HCT116 (cell line): ENCODE results near the gene ZSCAN16. TPM values are rescaled to one million over a fixed set of nuclear protein-coding genes. Genes with fewer than 3 reads are reported as not detected.

Experiments used
- ATAC-seq: fragments of 200-7000 bp; cut with Tn5 transposase; 2 replicates; pipeline ENCODE4 v1.9.1; 2020; ENCODE audit warnings: mild to moderate bottlenecking, moderate library complexity
- BruUV-seq: library from RNA; stranded (reverse); fragments of 400-500 nt; replicated peaks from 2 replicates; lab custom pipeline; 2021; lab: Mats Ljungman, UMichigan
- CTCF ChIA-PET: fragments of 300-600 bp; sonication (Branson Sonifier 250); formaldehyde crosslinking; loops from one replicate; lab custom pipeline; 2021; ENCODE audit warnings: antibody characterized with exemption; lab: Charles Lee
- POLR2A ChIA-PET: fragments of 300-600, 350-600 bp; sonication (Branson Sonifier 250); formaldehyde crosslinking; loops from one replicate; lab custom pipeline; 2021; ENCODE audit warnings: antibody characterized with exemption; lab: Charles Lee
- RAD21 ChIA-PET, 2 experiments: fragments of 300-600 bp; sonication (Branson Sonifier 250); formaldehyde crosslinking; loops; one replicate each; lab custom pipeline; 2023; ENCODE audit warnings: low total read pairs in 2 of 2; ENCODE audit not compliant: uncharacterized antibody in 2 of 2, unreplicated experiment in 2 of 2, low non-redundant PET in 1 of 2; lab: Charles Lee
- DNase-seq: peaks from one replicate; pipeline ENCODE4 v3.0.0-alpha.2; 2010; ENCODE audit warnings: low read depth, low spot score
- H2AFZ ChIP-seq: fragments of 200-600 bp; shearing (Covaris generic), sonication (generic); 2 replicates; pipeline ENCODE4 v1.6.1; 2017; ENCODE audit warnings: low read depth, mixed run types, mixed read lengths, antibody characterized with exemption, low read length; ENCODE audit not compliant: poor library complexity, severe bottlenecking
- H3K27ac ChIP-seq: 2 replicates; pipeline ENCODE4 v1.5.1; 2012; ENCODE audit warnings: low read depth, low read length
- H3K27me3 ChIP-seq: fragments of 200-600 bp; sonication (generic); 2 replicates; pipeline ENCODE4 v1.6.1; 2016; ENCODE audit warnings: mixed run types, low read length, mixed read lengths; ENCODE audit not compliant: insufficient read depth
- H3K36me3 ChIP-seq, 2 experiments: fragments of 200-500 bp in 1 of 2; fragments of 200-600 bp in 1 of 2; sonication (Bioruptor generic) in 1 of 2; sonication (generic) in 1 of 2; 2 replicates each; pipeline versions ENCODE4 v1.5.1 to v1.6.1; 2014 to 2016; ENCODE audit warnings: low read length in 2 of 2, inconsistent platforms in 1 of 2, mixed read lengths in 1 of 2, mixed run types in 1 of 2; ENCODE audit not compliant: insufficient read depth in 2 of 2, control insufficient read depth in 1 of 2
- H3K4me1 ChIP-seq, 2 experiments: fragments of 200-600 bp in 1 of 2; sonication (generic) in 1 of 2; 2 replicates each; pipeline versions ENCODE4 v1.5.1 to v1.6.1; 2012 to 2017; ENCODE audit warnings: low read length in 2 of 2, inconsistent platforms in 1 of 2, mild to moderate bottlenecking in 1 of 2, mixed read lengths in 1 of 2, mixed run types in 1 of 2, moderate library complexity in 1 of 2; ENCODE audit not compliant: insufficient read depth in 2 of 2, control insufficient read depth in 1 of 2
- H3K4me2 ChIP-seq: fragments of 200-600 bp; sonication (generic); 2 replicates; pipeline ENCODE4 v1.6.1; 2017; ENCODE audit warnings: mixed run types, low read length, mixed read lengths
- H3K4me3 ChIP-seq, 2 experiments: fragments of 200-600 bp in 1 of 2; sonication (generic) in 1 of 2; replicated peaks in 1 of 2; 2 replicates each; pipeline ENCODE4 v1.5.1; 2011 to 2016; ENCODE audit warnings: low read length in 2 of 2, control low read depth in 1 of 2, low read depth in 1 of 2, mild to moderate bottlenecking in 1 of 2, mixed read lengths in 1 of 2, mixed run types in 1 of 2
- H3K79me2 ChIP-seq: fragments of 200-600 bp; sonication (generic); 2 replicates; pipeline ENCODE4 v1.6.1; 2017; ENCODE audit warnings: mild to moderate bottlenecking, mixed run types, low read length, moderate library complexity, mixed read lengths; ENCODE audit not compliant: insufficient read depth
- H3K9ac ChIP-seq: fragments of 200-600 bp; sonication (generic); 2 replicates; pipeline ENCODE4 v1.6.1; 2016; ENCODE audit warnings: low read length, mixed read lengths
- H3K9me2 ChIP-seq: fragments of 200-600 bp; sonication (generic), shearing (Covaris generic); 2 replicates; pipeline ENCODE4 v1.6.1; 2017; ENCODE audit warnings: mixed run types, mild to moderate bottlenecking, moderate library complexity; ENCODE audit not compliant: insufficient read depth
- H3K9me3 ChIP-seq, 2 experiments: fragments of 200-500 bp in 1 of 2; fragments of 200-600 bp in 1 of 2; sonication (Bioruptor generic) in 1 of 2; sonication (generic) in 1 of 2; 2 replicates each; pipeline ENCODE4 v1.6.1; 2014 to 2017; ENCODE audit warnings: low read length in 2 of 2, mixed read lengths in 2 of 2, inconsistent platforms in 1 of 2, low read depth in 1 of 2, mild to moderate bottlenecking in 1 of 2, mixed run types in 1 of 2, moderate library complexity in 1 of 2; ENCODE audit not compliant: control insufficient read depth in 1 of 2, insufficient read depth in 1 of 2
- H4K20me1 ChIP-seq: fragments of 200-600 bp; sonication (generic), shearing (Covaris generic); 2 replicates; pipeline ENCODE4 v1.6.1; 2017; ENCODE audit warnings: mixed run types, mild to moderate bottlenecking, moderate library complexity; ENCODE audit not compliant: insufficient read depth
- CBX3 ChIP-seq: IDR thresholded peaks from 2 replicates; pipeline ENCODE4 v1.6.1; 2012; ENCODE audit warnings: low read depth
- CEBPB ChIP-seq: IDR thresholded peaks from 2 replicates; pipeline ENCODE4 v1.6.1; 2012; ENCODE audit warnings: low read depth
- EGR1 ChIP-seq: IDR thresholded peaks from 2 replicates; pipeline ENCODE4 v1.6.1; 2012; ENCODE audit warnings: low read depth
- ELF1 ChIP-seq: IDR thresholded peaks from 2 replicates; pipeline ENCODE4 v1.6.1; 2012; ENCODE audit warnings: low read depth, borderline replicate concordance
- FOSL1 ChIP-seq: IDR thresholded peaks from 2 replicates; pipeline ENCODE4 v1.6.1; 2012; ENCODE audit warnings: low read depth
- POLR2A ChIP-seq: IDR thresholded peaks from 2 replicates; pipeline ENCODE4 v1.7.0; 2011; ENCODE audit warnings: borderline replicate concordance; ENCODE audit not compliant: insufficient read depth, insufficient read length; ENCODE audit errors: extremely low read depth
- POLR2AphosphoS5 ChIP-seq: IDR thresholded peaks from 2 replicates; pipeline ENCODE4 v1.6.1; 2011; ENCODE audit warnings: mild to moderate bottlenecking, low read depth, low read length, moderate library complexity
- SP1 ChIP-seq: IDR thresholded peaks from 2 replicates; pipeline ENCODE4 v1.6.1; 2012; ENCODE audit warnings: low read depth
- SRF ChIP-seq: IDR thresholded peaks from 2 replicates; pipeline ENCODE4 v1.6.1; 2012; ENCODE audit warnings: low read depth
- YY1 ChIP-seq: IDR thresholded peaks from 2 replicates; pipeline ENCODE4 v1.6.1; 2011; ENCODE audit warnings: low read length, low read depth, moderate library complexity, mild to moderate bottlenecking; ENCODE audit not compliant: insufficient replicate concordance; ENCODE audit errors: extremely low read depth
- intact Hi-C: fragments of 100-400 bp; cut with micrococcal nuclease; formaldehyde crosslinking; loops from 2 replicates; pipeline ENCODE4 v1.10.0; 2022
- total RNA-seq: library from RNA; stranded (reverse); gene quantifications from one replicate; pipeline ENCODE4 v1.2.1, GENCODE V29; 2021; ENCODE audit not compliant: unreplicated experiment
- TF ChIP-seq, protein P1 (sequence below): IDR thresholded peaks from 2 replicates; pipeline ENCODE4 v1.6.1; 2012; ENCODE audit warnings: low read depth
- TF ChIP-seq, protein P2 (sequence below), 3 experiments: fragments of 200-600 bp in 1 of 3; sonication (generic) in 1 of 3; IDR thresholded peaks in 2 of 3; conservative IDR thresholded peaks in 1 of 3; 2 replicates each; pipeline ENCODE4 v1.5.1; 2012 to 2017; ENCODE audit warnings: low read depth in 2 of 3, low read length in 2 of 3, antibody characterized with exemption in 1 of 3, borderline replicate concordance in 1 of 3, control low read depth in 1 of 3, mild to moderate bottlenecking in 1 of 3, mixed read lengths in 1 of 3, mixed run types in 1 of 3, moderate library complexity in 1 of 3; ENCODE audit not compliant: insufficient read depth in 1 of 3

Gene ZSCAN16
- total RNA-seq, 1 experiment from 2014 or later: 5.0 TPM

DNA sequence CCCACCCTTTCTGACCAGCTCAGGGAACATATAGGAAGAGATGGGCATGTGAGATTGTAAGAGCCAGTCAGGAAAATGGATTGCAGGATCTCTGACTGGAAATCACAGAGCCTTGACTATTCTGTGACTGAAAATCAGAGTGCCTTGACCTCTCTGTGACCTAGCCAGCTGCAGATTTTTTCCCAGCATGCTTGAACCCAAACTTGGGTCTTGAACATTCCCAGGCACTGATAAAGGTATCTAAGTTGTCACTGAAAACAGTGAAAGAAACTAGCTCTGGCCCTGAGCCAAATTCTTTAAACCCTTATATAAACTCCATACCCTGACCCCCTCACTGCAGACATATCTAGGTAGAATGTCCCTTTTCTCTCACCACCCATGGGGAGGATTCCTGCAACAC lies 46.4 kb upstream of the ZSCAN16 start:
- ATAC-seq (no peak), DNase-seq (no peak)
- H3K4me2 ChIP-seq: no peak overlapping the region
- no peak overlapping the region for H3K9ac ChIP-seq
- ChIA-PET POLR2A (no interaction called here), CTCF (no interaction called here), RAD21 (no interaction called here)
- no peak overlapping the region for H3K4me3 ChIP-seq
- peaks cover 22% of the 10 kb centered on the region for H3K79me2 ChIP-seq
- no peak overlapping the region for H2AFZ ChIP-seq
- no peaks in the 10 kb centered on the region for H4K20me1 ChIP-seq
- H3K27me3 ChIP-seq: no peaks in the 10 kb centered on the region
- TF ChIP-seq POLR2AphosphoS5 (no peak), SP1 (no peak), CBX3 (no peak), ELF1 (no peak), CEBPB (no peak), POLR2A (no peak), FOSL1 (no peak), YY1 (no peak), SRF (no peak), EGR1 (no peak)
- TF ChIP-seq, protein P1, sequence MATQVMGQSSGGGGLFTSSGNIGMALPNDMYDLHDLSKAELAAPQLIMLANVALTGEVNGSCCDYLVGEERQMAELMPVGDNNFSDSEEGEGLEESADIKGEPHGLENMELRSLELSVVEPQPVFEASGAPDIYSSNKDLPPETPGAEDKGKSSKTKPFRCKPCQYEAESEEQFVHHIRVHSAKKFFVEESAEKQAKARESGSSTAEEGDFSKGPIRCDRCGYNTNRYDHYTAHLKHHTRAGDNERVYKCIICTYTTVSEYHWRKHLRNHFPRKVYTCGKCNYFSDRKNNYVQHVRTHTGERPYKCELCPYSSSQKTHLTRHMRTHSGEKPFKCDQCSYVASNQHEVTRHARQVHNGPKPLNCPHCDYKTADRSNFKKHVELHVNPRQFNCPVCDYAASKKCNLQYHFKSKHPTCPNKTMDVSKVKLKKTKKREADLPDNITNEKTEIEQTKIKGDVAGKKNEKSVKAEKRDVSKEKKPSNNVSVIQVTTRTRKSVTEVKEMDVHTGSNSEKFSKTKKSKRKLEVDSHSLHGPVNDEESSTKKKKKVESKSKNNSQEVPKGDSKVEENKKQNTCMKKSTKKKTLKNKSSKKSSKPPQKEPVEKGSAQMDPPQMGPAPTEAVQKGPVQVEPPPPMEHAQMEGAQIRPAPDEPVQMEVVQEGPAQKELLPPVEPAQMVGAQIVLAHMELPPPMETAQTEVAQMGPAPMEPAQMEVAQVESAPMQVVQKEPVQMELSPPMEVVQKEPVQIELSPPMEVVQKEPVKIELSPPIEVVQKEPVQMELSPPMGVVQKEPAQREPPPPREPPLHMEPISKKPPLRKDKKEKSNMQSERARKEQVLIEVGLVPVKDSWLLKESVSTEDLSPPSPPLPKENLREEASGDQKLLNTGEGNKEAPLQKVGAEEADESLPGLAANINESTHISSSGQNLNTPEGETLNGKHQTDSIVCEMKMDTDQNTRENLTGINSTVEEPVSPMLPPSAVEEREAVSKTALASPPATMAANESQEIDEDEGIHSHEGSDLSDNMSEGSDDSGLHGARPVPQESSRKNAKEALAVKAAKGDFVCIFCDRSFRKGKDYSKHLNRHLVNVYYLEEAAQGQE: no peak
- TF ChIP-seq, protein P2, sequence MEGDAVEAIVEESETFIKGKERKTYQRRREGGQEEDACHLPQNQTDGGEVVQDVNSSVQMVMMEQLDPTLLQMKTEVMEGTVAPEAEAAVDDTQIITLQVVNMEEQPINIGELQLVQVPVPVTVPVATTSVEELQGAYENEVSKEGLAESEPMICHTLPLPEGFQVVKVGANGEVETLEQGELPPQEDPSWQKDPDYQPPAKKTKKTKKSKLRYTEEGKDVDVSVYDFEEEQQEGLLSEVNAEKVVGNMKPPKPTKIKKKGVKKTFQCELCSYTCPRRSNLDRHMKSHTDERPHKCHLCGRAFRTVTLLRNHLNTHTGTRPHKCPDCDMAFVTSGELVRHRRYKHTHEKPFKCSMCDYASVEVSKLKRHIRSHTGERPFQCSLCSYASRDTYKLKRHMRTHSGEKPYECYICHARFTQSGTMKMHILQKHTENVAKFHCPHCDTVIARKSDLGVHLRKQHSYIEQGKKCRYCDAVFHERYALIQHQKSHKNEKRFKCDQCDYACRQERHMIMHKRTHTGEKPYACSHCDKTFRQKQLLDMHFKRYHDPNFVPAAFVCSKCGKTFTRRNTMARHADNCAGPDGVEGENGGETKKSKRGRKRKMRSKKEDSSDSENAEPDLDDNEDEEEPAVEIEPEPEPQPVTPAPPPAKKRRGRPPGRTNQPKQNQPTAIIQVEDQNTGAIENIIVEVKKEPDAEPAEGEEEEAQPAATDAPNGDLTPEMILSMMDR (IDR thresholded peaks at IDR 0.05 in 2 of 3, conservative IDR thresholded peaks at IDR 0.05 in 1 of 3; ENCODE audit: borderline replicate concordance in 1 of 3, insufficient read depth in 1 of 3, low read depth in 2 of 3, low read length in 2 of 3): no peak
- H3K36me3 ChIP-seq: 0 out of 4 replicates have a peak, but pooled peaks cover 0 to under 1% of the 10 kb centered on the region in 2 experiments
- no peak overlapping the region for H3K27ac ChIP-seq
- no peaks in the 10 kb centered on the region for H3K9me2 ChIP-seq
- H3K4me1 ChIP-seq: peaks cover 8 to 20% of the 10 kb centered on the region in 2 experiments; a peak in 3 of 4 replicates
- no peaks in the 10 kb centered on the region for H3K9me3 ChIP-seq
- intact Hi-C loops: no loop called here
- no TSS peak for BruUV-seq
